HepG2 (cell line): ENCODE data around the gene TMEM198. TPM values are rescaled to one million over a fixed set of nuclear protein-coding genes. Genes with fewer than 3 reads are reported as not detected.
A peak's percentile ranks its signal among the peaks of the same experiment; 100 is the strongest.

Experiments
- ATF1 ChIP-seq: IDR thresholded peaks from 2 replicates; pipeline ENCODE4 v1.6.1; 2016; ENCODE audit warnings: mild to moderate bottlenecking, control low read depth
- BCL3 ChIP-seq: sonication (generic); formaldehyde crosslinking; IDR thresholded peaks from 2 replicates; pipeline ENCODE4 v1.5.1; 2020; ENCODE audit warnings: mild to moderate bottlenecking, missing genetic modification reagents, moderate library complexity
- BRF2 ChIP-seq: sonication (generic); formaldehyde crosslinking; IDR thresholded peaks from 2 replicates; pipeline ENCODE4 v1.8.1; 2022; ENCODE audit warnings: mild to moderate bottlenecking, missing genetic modification reagents
- FOXP1 ChIP-seq, 2 experiments: fragments of 450-650 bp in 1 of 2; IDR thresholded peaks; 2 replicates each; pipeline ENCODE4 v1.6.1; 2017 to 2018; ENCODE audit warnings: antibody characterized with exemption in 1 of 2
- KIAA2018 ChIP-seq: sonication (generic); formaldehyde crosslinking; IDR thresholded peaks from 2 replicates; pipeline ENCODE4 v1.5.0; 2020; ENCODE audit warnings: mild to moderate bottlenecking, missing genetic modification reagents, borderline replicate concordance
- MAFK ChIP-seq, 2 experiments: IDR thresholded peaks in 1 of 2; conservative IDR thresholded peaks in 1 of 2; 2 replicates each; pipeline ENCODE4 v1.6.1; 2011; ENCODE audit warnings: improper control_type of control experiment in 2 of 2, low read length in 2 of 2
- PBX3 ChIP-seq: sonication (generic); formaldehyde crosslinking; IDR thresholded peaks from 2 replicates; pipeline ENCODE4 v1.8.1; 2023; ENCODE audit warnings: missing genetic modification reagents, inconsistent platforms, borderline replicate concordance
- PHF5A ChIP-seq: IDR thresholded peaks from one replicate; pipeline ENCODE4 v1.6.1; 2018; ENCODE audit warnings: low read depth, missing genetic modification reagents; ENCODE audit not compliant: unreplicated experiment
- PTBP1 ChIP-seq: fragments of 200-400 bp; formaldehyde crosslinking; IDR thresholded peaks from 2 replicates; pipeline ENCODE4 v1.6.1; 2018; ENCODE audit warnings: low read length, low read depth; ENCODE audit not compliant: poor library complexity, severe bottlenecking
- REL ChIP-seq: sonication (generic); formaldehyde crosslinking; conservative IDR thresholded peaks from 2 replicates; pipeline ENCODE4 v1.8.0; 2022; ENCODE audit warnings: mild to moderate bottlenecking, missing genetic modification reagents, moderate library complexity
- polyA plus RNA-seq, 8 experiments: library from polyadenylated mRNA; depleted of rRNA in 3 of 8; stranded (reverse) in 7 of 8; unstranded in 1 of 8; fragments of >200 nt; fragmentation: Illumina TruSeq in 4 of 8; extraction: Trizol in 4 of 8; gene quantifications; 2 replicates each; pipeline versions ENCODE4 v1.2.1 to v1.2.3, GENCODE V29; 2011 to 2016; ENCODE audit warnings: low read depth in 4 of 8, missing spikeins in 1 of 8, mixed read lengths in 1 of 8; ENCODE audit not compliant: insufficient read depth in 1 of 8
- total RNA-seq, 5 experiments: library from RNA; depleted of rRNA; stranded (reverse); fragments of >200 nt; fragmentation: Illumina TruSeq; extraction: Trizol; gene quantifications; 2 replicates each; pipeline ENCODE4 v1.2.3, GENCODE V29; 2016; ENCODE audit warnings: low read depth in 1 of 5
- TF ChIP-seq, protein P1 (sequence below): sonication (generic); formaldehyde crosslinking; conservative IDR thresholded peaks from 2 replicates; pipeline ENCODE4 v1.4.0; 2020; ENCODE audit warnings: mild to moderate bottlenecking, missing genetic modification reagents, moderate library complexity

Gene TMEM198
- total and polyA plus RNA-seq, 2 of the 13 experiments (the other 11 are each of a cell fraction or from before 2014, with no cell fraction given): 17.3 to 23.5 TPM

- no peak for TF ChIP-seq KIAA2018 (CRISPR knock-in tag)
- TF ChIP-seq BCL3 (CRISPR knock-in tag): 0 out of 2 replicates have a peak, but pooled peaks have one; percentile 28
- TF ChIP-seq PTBP1: no peak
- no peak for TF ChIP-seq FOXP1 (IDR thresholded peaks at IDR 0.05)
- no peak for TF ChIP-seq FOXP1 (CRISPR knock-in tag; IDR thresholded peaks at IDR 0.05)
- TF ChIP-seq BRF2: no peak
- TF ChIP-seq REL (CRISPR knock-in tag): no peak
- TF ChIP-seq ATF1 (CRISPR knock-in tag): no peak
- TF ChIP-seq, protein P1, sequence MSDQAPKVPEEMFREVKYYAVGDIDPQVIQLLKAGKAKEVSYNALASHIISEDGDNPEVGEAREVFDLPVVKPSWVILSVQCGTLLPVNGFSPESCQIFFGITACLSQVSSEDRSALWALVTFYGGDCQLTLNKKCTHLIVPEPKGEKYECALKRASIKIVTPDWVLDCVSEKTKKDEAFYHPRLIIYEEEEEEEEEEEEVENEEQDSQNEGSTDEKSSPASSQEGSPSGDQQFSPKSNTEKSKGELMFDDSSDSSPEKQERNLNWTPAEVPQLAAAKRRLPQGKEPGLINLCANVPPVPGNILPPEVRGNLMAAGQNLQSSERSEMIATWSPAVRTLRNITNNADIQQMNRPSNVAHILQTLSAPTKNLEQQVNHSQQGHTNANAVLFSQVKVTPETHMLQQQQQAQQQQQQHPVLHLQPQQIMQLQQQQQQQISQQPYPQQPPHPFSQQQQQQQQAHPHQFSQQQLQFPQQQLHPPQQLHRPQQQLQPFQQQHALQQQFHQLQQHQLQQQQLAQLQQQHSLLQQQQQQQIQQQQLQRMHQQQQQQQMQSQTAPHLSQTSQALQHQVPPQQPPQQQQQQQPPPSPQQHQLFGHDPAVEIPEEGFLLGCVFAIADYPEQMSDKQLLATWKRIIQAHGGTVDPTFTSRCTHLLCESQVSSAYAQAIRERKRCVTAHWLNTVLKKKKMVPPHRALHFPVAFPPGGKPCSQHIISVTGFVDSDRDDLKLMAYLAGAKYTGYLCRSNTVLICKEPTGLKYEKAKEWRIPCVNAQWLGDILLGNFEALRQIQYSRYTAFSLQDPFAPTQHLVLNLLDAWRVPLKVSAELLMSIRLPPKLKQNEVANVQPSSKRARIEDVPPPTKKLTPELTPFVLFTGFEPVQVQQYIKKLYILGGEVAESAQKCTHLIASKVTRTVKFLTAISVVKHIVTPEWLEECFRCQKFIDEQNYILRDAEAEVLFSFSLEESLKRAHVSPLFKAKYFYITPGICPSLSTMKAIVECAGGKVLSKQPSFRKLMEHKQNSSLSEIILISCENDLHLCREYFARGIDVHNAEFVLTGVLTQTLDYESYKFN: no peak
- no peak for TF ChIP-seq PHF5A (CRISPR knock-in tag)
- no peak for TF ChIP-seq MAFK (conservative IDR thresholded peaks at IDR 0.05 in 1 of 2, IDR thresholded peaks at IDR 0.05 in 1 of 2; ENCODE audit: low read length in 2 of 2)
- TF ChIP-seq PBX3: no peak
These were observed 13.5 kb upstream of the TMEM198 start (continued) for GRCh38 chr2:219530048-219530963.
